B cell (primary cell): Measurements from ENCODE around the gene DNAJC16. TPM values are rescaled to one million over a fixed set of nuclear protein-coding genes. Genes with fewer than 3 reads are reported as not detected.

ENCODE experiments used
- ATAC-seq: fragments of 200-7000 bp; cut with Tn5 transposase; one replicate; pipeline ENCODE4 v1.10.0; 2021; ENCODE audit warnings: low read depth, mild to moderate bottlenecking, moderate number of reproducible peaks, moderate library complexity
- CTCF ChIA-PET: fragments of 350-600 bp; sonication (Branson Sonifier 250); formaldehyde crosslinking; loops from one replicate; lab custom pipeline; 2021; ENCODE audit warnings: antibody characterized with exemption, inconsistent platforms; lab: Charles Lee
- POLR2A ChIA-PET: fragments of 350-600 bp; sonication (Branson Sonifier 250); formaldehyde crosslinking; loops from one replicate; lab custom pipeline; 2021; ENCODE audit warnings: antibody characterized with exemption; lab: Charles Lee
- DNase-seq: peaks from one replicate; pipeline ENCODE4 v3.0.0; 2013
- H2AFZ ChIP-seq: 2 replicates; pipeline ENCODE4 v1.6.1; 2012; ENCODE audit warnings: mild to moderate bottlenecking, low read depth, low read length; ENCODE audit not compliant: insufficient read depth, poor library complexity, severe bottlenecking
- H3K27ac ChIP-seq, 2 donors: 1 replicate in 1 of 2; 2 replicates in 1 of 2; pipeline ENCODE4 v1.5.1; 2012 to 2013; ENCODE audit warnings: low read length in 2 of 2, mild to moderate bottlenecking in 2 of 2, moderate library complexity in 1 of 2
- H3K27me3 ChIP-seq, 4 experiments: fragments of 200-600 bp in 1 of 4; sonication (generic) in 1 of 4; replicated peaks in 1 of 4; 1 replicate in 2 of 4; 2 replicates in 2 of 4; pipeline versions ENCODE4 v1.6.1 to v1.7.0; 2013 to 2016; ENCODE audit warnings: low read length in 3 of 4, mild to moderate bottlenecking in 2 of 4, mixed read lengths in 1 of 4, moderate library complexity in 1 of 4; ENCODE audit not compliant: insufficient read depth in 4 of 4, control insufficient read depth in 3 of 4; ENCODE audit errors: control extremely low read depth in 1 of 4
- H3K36me3 ChIP-seq, 2 experiments: replicated peaks in 1 of 2; 1 replicate in 1 of 2; 2 replicates in 1 of 2; pipeline versions ENCODE4 v1.6.1 to v1.7.1; 2013; ENCODE audit warnings: low read length in 1 of 2; ENCODE audit not compliant: insufficient read depth in 2 of 2, control insufficient read depth in 1 of 2; ENCODE audit errors: control extremely low read depth in 1 of 2, extremely low read depth in 1 of 2
- H3K4me1 ChIP-seq, 2 donors: fragments of 200-600 bp in 1 of 2; sonication (generic) in 1 of 2; 1 replicate in 1 of 2; 2 replicates in 1 of 2; pipeline versions ENCODE4 v1.5.1 to v1.6.1; 2013 to 2017; ENCODE audit warnings: low read length in 2 of 2; ENCODE audit not compliant: control insufficient read depth in 2 of 2, insufficient read depth in 2 of 2
- H3K4me2 ChIP-seq: replicated peaks from 2 replicates; pipeline ENCODE3; 2012; ENCODE audit warnings: mild to moderate bottlenecking, low read depth, low read length; ENCODE audit not compliant: poor library complexity, severe bottlenecking
- H3K4me3 ChIP-seq, 5 experiments: fragments of 200-600 bp in 1 of 5; sonication (generic) in 1 of 5; 1 replicate in 3 of 5; 2 replicates in 2 of 5; pipeline versions ENCODE4 v1.5.1 to v1.7.0; 2011 to 2016; ENCODE audit warnings: low read length in 4 of 5, mild to moderate bottlenecking in 4 of 5, low read depth in 2 of 5, control low read depth in 1 of 5, moderate library complexity in 1 of 5; ENCODE audit not compliant: insufficient read depth in 1 of 5; ENCODE audit errors: control extremely low read depth in 1 of 5, extremely low read depth in 1 of 5
- H3K79me2 ChIP-seq: fragments of 200-600 bp; sonication (generic); one replicate; pipeline ENCODE4 v1.6.0; 2016; ENCODE audit warnings: low read length; ENCODE audit not compliant: control insufficient read depth, insufficient read depth
- H3K9ac ChIP-seq: fragments of 200-600 bp; sonication (generic); 2 replicates; pipeline ENCODE4 v1.6.1; 2017; ENCODE audit warnings: mild to moderate bottlenecking, low read length, moderate library complexity
- H3K9me3 ChIP-seq, 3 donors: one replicate each; pipeline versions ENCODE4 v1.6.1 to v1.7.1; 2013; ENCODE audit warnings: low read length in 2 of 3; ENCODE audit not compliant: control insufficient read depth in 2 of 3, insufficient read depth in 1 of 3; ENCODE audit errors: control extremely low read depth in 1 of 3
- H4K20me1 ChIP-seq: 2 replicates; pipeline ENCODE4 v1.6.0; 2012; ENCODE audit warnings: mild to moderate bottlenecking, low read length; ENCODE audit not compliant: insufficient read depth, control insufficient read depth, poor library complexity, severe bottlenecking
- H3K27ac Mint-ChIP-seq: one replicate; pipeline ENCODE4 v1.8.0; 2021; ENCODE audit warnings: mixed read lengths
- H3K27me3 Mint-ChIP-seq: one replicate; pipeline ENCODE4 v1.8.0; 2021; ENCODE audit warnings: mixed read lengths
- H3K4me1 Mint-ChIP-seq: one replicate; pipeline ENCODE4 v1.8.0; 2021; ENCODE audit warnings: mixed read lengths
- H3K4me3 Mint-ChIP-seq: one replicate; pipeline ENCODE4 v1.8.0; 2021; ENCODE audit warnings: mixed read lengths
- H3K9me3 Mint-ChIP-seq: one replicate; pipeline ENCODE4 v1.8.0; 2022; ENCODE audit warnings: mixed read lengths; ENCODE audit not compliant: insufficient read depth
- CTCF ChIP-seq: fragments of 200-600 bp; IDR thresholded peaks from one replicate; pipeline ENCODE4 v1.8.0; 2022; ENCODE audit warnings: antibody characterized with exemption, mild to moderate bottlenecking
- EZH2 ChIP-seq: IDR thresholded peaks from 2 replicates; pipeline ENCODE4 v1.6.1; 2012; ENCODE audit warnings: borderline replicate concordance, low read depth, mild to moderate bottlenecking, moderate library complexity, low read length; ENCODE audit not compliant: insufficient read depth, poor library complexity, severe bottlenecking
- WGBS: methylation state at CpG from one replicate; pipeline ENCODE4 v1.1.5; 2013; ENCODE audit warnings: missing lambda C conversion rate; ENCODE audit not compliant: insufficient coverage; 5-methylcytosine and 5-hydroxymethylcytosine counted together
- intact Hi-C: fragments of 100-400 bp; cut with micrococcal nuclease; formaldehyde crosslinking; loops from one replicate; pipeline ENCODE4 v1.10.0; 2022
- polyA plus RNA-seq: library from polyadenylated mRNA; depleted of rRNA; stranded (reverse); fragments of >200 nt; gene quantifications from 2 replicates; pipeline ENCODE4 v1.2.3, GENCODE V29; 2012
- total RNA-seq, 2 donors: library from RNA; stranded (reverse); fragments of 120-200 nt in 1 of 2; gene quantifications; 1 replicate in 1 of 2; 2 replicates in 1 of 2; pipeline versions ENCODE4 v1.2.3 to v1.2.4, GENCODE V29; 2013 to 2022

Gene DNAJC16
- total and polyA plus RNA-seq, 2 donors (not counting 1 experiment from before 2014, with no cell fraction given): 16.9 to 47.1 TPM

- H4K20me1 ChIP-seq: no peaks in the 10 kb centered on the region
- H3K4me2 ChIP-seq: no peak overlapping the region
- H3K4me1 ChIP-seq: no peaks in the 10 kb centered on the region
- Mint-ChIP-seq H3K27me3 (no peaks in the 10 kb centered on the region), H3K9me3 (no peaks in the 10 kb centered on the region), H3K4me1 (no peaks in the 10 kb centered on the region), H3K4me3 (no peak overlapping the region), H3K27ac (no peak overlapping the region)
- TF ChIP-seq EZH2: no peak
- TF ChIP-seq CTCF: peak; percentile 79
- peaks cover 0 to 39% of the 10 kb centered on the region in 2 experiments for H3K36me3 ChIP-seq
- no peak overlapping the region for H3K27ac ChIP-seq
- peaks cover 0 to 3% (median 0%) of the 10 kb centered on the region in 3 donors for H3K9me3 ChIP-seq
- 35% methylated on average over 8 of the region's 17 CpGs for WGBS
- intact Hi-C loops: no loop called here
- ChIA-PET POLR2A (no interaction called here), CTCF (interaction anchor here (0.8 kb wide), 1 partner anchor 14 kb away, joined by 3 read pairs; no protein-coding TSS in a partner anchor)
- no peaks in the 10 kb centered on the region for H3K79me2 ChIP-seq
- no peak overlapping the region for H3K9ac ChIP-seq
- no peaks in the 10 kb centered on the region for H3K27me3 ChIP-seq
- no peak overlapping the region for H2AFZ ChIP-seq
- peak; percentile 58 for DNase-seq
- H3K4me3 ChIP-seq: no peak overlapping the region
- ATAC-seq: peak; percentile 36
Observed at GRCh38 chr1:15501208-15502032, 25.2 kb upstream of the DNAJC16 start.

GRCh38 chr1:15504436-15504835, 22.2 kb upstream of the DNAJC16 start:
- Histone ChIP-seq H3K4me1 (no peaks in the 10 kb centered on the region), H4K20me1 (no peaks in the 10 kb centered on the region), H3K27ac (no peak overlapping the region), H3K4me3 (no peak overlapping the region), H3K9ac (no peak overlapping the region), H3K9me3 (no peaks in the 10 kb centered on the region), H3K79me2 (peaks cover 4% of the 10 kb centered on the region), H2AFZ (no peak overlapping the region), H3K4me2 (no peak overlapping the region), H3K27me3 (no peaks in the 10 kb centered on the region), H3K36me3 (peaks cover 0 to 44% of the 10 kb centered on the region in 2 experiments)
- no peaks in the 10 kb centered on the region for H3K9me3 Mint-ChIP-seq
- H3K27ac Mint-ChIP-seq: no peak overlapping the region
- WGBS: 100% methylated on average over 3 of the region's 4 CpGs
- H3K4me3 Mint-ChIP-seq: no peak overlapping the region
- no peak for TF ChIP-seq EZH2
- no peak for TF ChIP-seq CTCF
- ChIA-PET CTCF (no interaction called here), POLR2A (interaction anchor here (0.6 kb wide), 1 partner anchor 138 kb away, joined by 3 read pairs; no protein-coding TSS in a partner anchor)
- intact Hi-C loops: no loop called here
- ATAC-seq (no peak), DNase-seq (no peak)
- H3K4me1 Mint-ChIP-seq: peaks cover 8% of the 10 kb centered on the region
- no peaks in the 10 kb centered on the region for H3K27me3 Mint-ChIP-seq
